HK-2 (cell line): ENCODE results near the gene RAVER1.

Source experiments
- DNase-seq: peaks from one replicate; pipeline ENCODE4 v3.0.0-alpha.2; 2018; ENCODE audit not compliant: unreplicated experiment

Gene RAVER1

GRCh38 chr19:10269333-10270179 is 63.8 kb downstream of the RAVER1 start:
- DNase-seq = peak; percentile 83

GRCh38 chr19:10268071-10268470 is 65.3 kb downstream of the RAVER1 start:
- no peak for DNase-seq

- DNase-seq = no peak
Observed at GRCh38 chr19:10266706-10267105, 66.6 kb downstream of the RAVER1 start.
